H1 (cell line): ENCODE data around the gene ALK. TPM values are rescaled to one million over a fixed set of nuclear protein-coding genes. Genes with fewer than 3 reads are reported as not detected.

Experiments
- CTCF ChIA-PET: fragments of 300-600 bp; sonication (Branson Sonifier 250); formaldehyde crosslinking; loops from one replicate; lab custom pipeline; 2021; ENCODE audit not compliant: partially characterized antibody; lab: Charles Lee
- POLR2A ChIA-PET: fragments of 300-600 bp; sonication (Branson Sonifier 250); formaldehyde crosslinking; loops from one replicate; lab custom pipeline; 2021; ENCODE audit warnings: inconsistent platforms; ENCODE audit not compliant: partially characterized antibody; lab: Charles Lee
- DNase-seq, 2 experiments: peaks; one replicate each; pipeline versions ENCODE4 v3.0.0 to v3.0.0-alpha.2; 2010 to 2022; ENCODE audit warnings: low spot score in 2 of 2, low read depth in 1 of 2, mixed read lengths in 1 of 2
- FAIRE-seq: peaks from 2 replicates; lab custom pipeline; 2011; peaks lifted over from hg19 to GRCh38; lab: Jason Lieb, UNC
- H2AFZ ChIP-seq: 2 replicates; pipeline ENCODE4 v1.8.1; 2012; ENCODE audit warnings: low read length, inconsistent platforms
- H2AK5ac ChIP-seq: 2 replicates; pipeline ENCODE4 v1.6.1; 2013; ENCODE audit warnings: low read depth, low read length
- H2BK120ac ChIP-seq: replicated peaks from 2 replicates; pipeline ENCODE3; 2013; ENCODE audit warnings: low read depth, low read length, inconsistent platforms
- H2BK12ac ChIP-seq: 2 replicates; pipeline ENCODE4 v1.6.1; 2013; ENCODE audit warnings: low read depth, low read length
- H2BK15ac ChIP-seq: 2 replicates; pipeline ENCODE4 v1.6.1; 2013; ENCODE audit warnings: low read length
- H2BK20ac ChIP-seq: 2 replicates; pipeline ENCODE4 v1.6.1; 2013; ENCODE audit warnings: low read length
- H2BK5ac ChIP-seq: 2 replicates; pipeline ENCODE4 v1.6.1; 2013; ENCODE audit warnings: low read depth, low read length
- H3K14ac ChIP-seq: 2 replicates; pipeline ENCODE4 v1.6.1; 2013; ENCODE audit warnings: inconsistent platforms; ENCODE audit not compliant: insufficient read length
- H3K18ac ChIP-seq: 2 replicates; pipeline ENCODE4 v1.6.1; 2013; ENCODE audit warnings: low read length; ENCODE audit errors: extremely low read depth
- H3K23ac ChIP-seq: 2 replicates; pipeline ENCODE4 v1.6.1; 2013; ENCODE audit warnings: inconsistent platforms; ENCODE audit not compliant: insufficient read length
- H3K23me2 ChIP-seq: 2 replicates; pipeline ENCODE4 v1.6.1; 2013; ENCODE audit warnings: low read depth, low read length
- H3K27ac ChIP-seq: 2 replicates; pipeline ENCODE4 v1.6.1; 2011; ENCODE audit warnings: low read depth, low read length, inconsistent platforms
- H3K27me3 ChIP-seq, 4 experiments: replicated peaks in 1 of 4; 1 replicate in 1 of 4; 2 replicates in 3 of 4; pipeline versions ENCODE4 v1.6.1 to v1.8.1; 2011 to 2013; ENCODE audit warnings: low read length in 3 of 4, mild to moderate bottlenecking in 3 of 4, inconsistent platforms in 2 of 4, mixed read lengths in 2 of 4, moderate library complexity in 1 of 4; ENCODE audit not compliant: control insufficient read depth in 3 of 4, insufficient read depth in 3 of 4; ENCODE audit errors: extremely low read depth in 1 of 4
- H3K36me3 ChIP-seq, 4 experiments: 2 replicates each; pipeline versions ENCODE4 v1.6.1 to v1.8.1; 2011 to 2013; ENCODE audit warnings: mild to moderate bottlenecking in 4 of 4, low read length in 3 of 4, moderate library complexity in 2 of 4, control low read depth in 1 of 4, inconsistent platforms in 1 of 4; ENCODE audit not compliant: insufficient read depth in 4 of 4, control insufficient read depth in 2 of 4
- H3K4ac ChIP-seq: replicated peaks from 2 replicates; pipeline ENCODE3; 2013; ENCODE audit warnings: low read length, low read depth, mixed read lengths, inconsistent platforms; ENCODE audit not compliant: insufficient read length
- H3K4me1 ChIP-seq, 4 experiments: replicated peaks in 1 of 4; 1 replicate in 1 of 4; 2 replicates in 3 of 4; pipeline versions ENCODE4 v1.6.1 to v1.8.1; 2011 to 2013; ENCODE audit warnings: low read length in 3 of 4, inconsistent platforms in 2 of 4, mixed read lengths in 1 of 4; ENCODE audit not compliant: insufficient read depth in 4 of 4, control insufficient read depth in 3 of 4
- H3K4me2 ChIP-seq, 2 experiments: 2 replicates each; pipeline versions ENCODE4 v1.6.1 to v1.8.1; 2011 to 2013; ENCODE audit warnings: low read depth in 2 of 2, low read length in 2 of 2, control low read depth in 1 of 2, inconsistent platforms in 1 of 2, mild to moderate bottlenecking in 1 of 2; ENCODE audit not compliant: insufficient read depth in 1 of 2
- H3K4me3 ChIP-seq, 4 experiments: fragments of 200-600, 300-600 bp in 1 of 4; sonication (generic), shearing (Covaris generic), sonication (Bioruptor Twin) in 1 of 4; 2 replicates each; pipeline versions ENCODE4 v1.5.1 to v1.8.1; 2011 to 2016; ENCODE audit warnings: low read length in 4 of 4, low read depth in 3 of 4, control low read depth in 2 of 4, inconsistent platforms in 2 of 4, mild to moderate bottlenecking in 2 of 4, mixed read lengths in 1 of 4, moderate library complexity in 1 of 4; ENCODE audit not compliant: insufficient read depth in 2 of 4; ENCODE audit errors: extremely low read depth in 1 of 4
- H3K56ac ChIP-seq: replicated peaks from 2 replicates; pipeline ENCODE3; 2013; ENCODE audit warnings: low read depth, mild to moderate bottlenecking, mixed read lengths, low read length, inconsistent platforms; ENCODE audit not compliant: insufficient read length
- H3K79me1 ChIP-seq: 2 replicates; pipeline ENCODE4 v1.6.1; 2013; ENCODE audit warnings: low read depth, low read length, control low read depth
- H3K79me2 ChIP-seq, 2 experiments: 2 replicates each; pipeline versions ENCODE4 v1.6.1 to v1.8.1; 2012 to 2013; ENCODE audit warnings: low read length in 2 of 2, mild to moderate bottlenecking in 2 of 2, inconsistent platforms in 1 of 2; ENCODE audit not compliant: insufficient read depth in 2 of 2, control insufficient read depth in 1 of 2
- H3K9ac ChIP-seq, 4 experiments: replicated peaks in 1 of 4; 1 replicate in 1 of 4; 2 replicates in 3 of 4; pipeline versions ENCODE4 v1.6.1 to v1.8.1; 2011 to 2013; ENCODE audit warnings: low read depth in 3 of 4, low read length in 3 of 4, control low read depth in 2 of 4, mild to moderate bottlenecking in 2 of 4, moderate library complexity in 2 of 4, inconsistent platforms in 1 of 4; ENCODE audit errors: extremely low read depth in 1 of 4
- H3K9me3 ChIP-seq, 2 experiments: 2 replicates each; pipeline versions ENCODE4 v1.6.1 to v1.8.1; 2012 to 2013; ENCODE audit warnings: mild to moderate bottlenecking in 2 of 2, moderate library complexity in 2 of 2, control low read depth in 1 of 2, inconsistent platforms in 1 of 2, low read depth in 1 of 2, low read length in 1 of 2, mixed read lengths in 1 of 2; ENCODE audit not compliant: insufficient read depth in 2 of 2
- H4K20me1 ChIP-seq, 2 experiments: replicated peaks in 1 of 2; 2 replicates each; pipeline versions ENCODE3 to v1.8.1; 2011 to 2013; ENCODE audit warnings: inconsistent platforms in 2 of 2, low read length in 2 of 2, mild to moderate bottlenecking in 1 of 2; ENCODE audit not compliant: insufficient read depth in 2 of 2, control insufficient read depth in 1 of 2
- H4K5ac ChIP-seq: 2 replicates; pipeline ENCODE4 v1.6.1; 2013; ENCODE audit warnings: low read length, low read depth, mixed read lengths, inconsistent platforms; ENCODE audit not compliant: insufficient read length
- H4K8ac ChIP-seq: 2 replicates; pipeline ENCODE4 v1.8.0; 2013; ENCODE audit warnings: mild to moderate bottlenecking, moderate library complexity, low read length, inconsistent platforms; ENCODE audit not compliant: insufficient read depth; ENCODE audit errors: extremely low read depth
- H4K91ac ChIP-seq: replicated peaks from 2 replicates; pipeline ENCODE3; 2013; ENCODE audit warnings: low read length, mixed read lengths, inconsistent platforms; ENCODE audit not compliant: insufficient read length
- CBX8 ChIP-seq: fragments of 300-800, 300-1000 bp; sonication (generic); IDR thresholded peaks from 2 replicates; pipeline ENCODE4 v1.7.1; 2016; ENCODE audit warnings: low read depth, low read length, borderline replicate concordance
- GTF2F1 ChIP-seq: IDR thresholded peaks from 2 replicates; pipeline ENCODE4 v1.6.1; 2012; ENCODE audit warnings: low read depth, low read length, improper control_type of control experiment, borderline replicate concordance
- NANOG ChIP-seq: IDR thresholded peaks from 2 replicates; pipeline ENCODE4 v1.6.1; 2011; ENCODE audit warnings: low read length, low read depth, mild to moderate bottlenecking, inconsistent platforms; ENCODE audit not compliant: insufficient read depth, poor library complexity, severe bottlenecking
- SIRT6 ChIP-seq: IDR thresholded peaks from one replicate; pipeline ENCODE4 v1.7.1; 2012; ENCODE audit warnings: low read length, inconsistent platforms
- WGBS, 2 experiments: shearing (Covaris generic) in 1 of 2; methylation state at CpG; one replicate each; pipeline versions ENCODE4 v1.1.6 to v1.1.7; 2013 to 2015; ENCODE audit warnings: low lambda C conversion rate in 2 of 2, mixed read lengths in 2 of 2, inconsistent platforms in 1 of 2, low coverage in 1 of 2, missing lambda C conversion rate in 1 of 2; ENCODE audit not compliant: insufficient replicate concordance in 2 of 2, insufficient coverage in 1 of 2, insufficient read length in 1 of 2; ENCODE audit errors: extremely low coverage in 1 of 2, missing lambda C conversion rate in 1 of 2; 5-methylcytosine and 5-hydroxymethylcytosine counted together
- polyA plus RNA-seq, 7 experiments: library from polyadenylated mRNA; depleted of rRNA in 3 of 7; stranded (reverse) in 5 of 7; unstranded in 2 of 7; fragments of >200 nt in 5 of 7; fragments of 200-250 nt in 2 of 7; gene quantifications; 1 replicate in 5 of 7; 2 replicates in 1 of 7; 4 replicates in 1 of 7; pipeline versions ENCODE4 v1.2.1 to v1.2.3, GENCODE V29; 2011 to 2013; ENCODE audit warnings: missing spikeins in 2 of 7, mixed read lengths in 2 of 7
- total RNA-seq: library from RNA; stranded (reverse); fragmentation: NEBNext Ultra II Directional; extraction: Animal tissue kit (Norgen Biotek cat#: 25700); gene quantifications from 2 replicates; pipeline ENCODE4 v1.2.1, GENCODE V29; 2021

The ALK gene
- total and polyA plus RNA-seq, 2 of the 8 experiments (the other 6 are each of a cell fraction or from before 2014, with no cell fraction given): 0.02 to 0.09 TPM

- no peak overlapping the region for H3K18ac ChIP-seq
- no peak overlapping the region for H4K91ac ChIP-seq
- no peak overlapping the region for H4K8ac ChIP-seq
- H2BK5ac ChIP-seq: no peak overlapping the region
- no peaks in the 10 kb centered on the region for H3K27me3 ChIP-seq
- H2BK120ac ChIP-seq: no peak overlapping the region
- H4K20me1 ChIP-seq: no peaks in the 10 kb centered on the region
- FAIRE-seq (no peak), DNase-seq (no peak)
- H2BK12ac ChIP-seq: no peak overlapping the region
- no peak overlapping the region for H3K9ac ChIP-seq
- no peak overlapping the region for H4K5ac ChIP-seq
- no peak overlapping the region for H3K56ac ChIP-seq
- no peaks in the 10 kb centered on the region for H3K9me3 ChIP-seq
- WGBS, 2 experiments: 80% methylated on average over 1 of the region's 1 CpG; no CpG with 5 or more reads in 1 of the 2 experiments
- H2AFZ ChIP-seq: no peak overlapping the region
- H3K4me3 ChIP-seq: no peak overlapping the region
- no peak overlapping the region for H3K14ac ChIP-seq
- no peaks in the 10 kb centered on the region for H3K79me1 ChIP-seq
- no peak overlapping the region for H3K27ac ChIP-seq
- H2BK20ac ChIP-seq: no peak overlapping the region
- H3K4me2 ChIP-seq: no peak overlapping the region
- no peaks in the 10 kb centered on the region for H3K36me3 ChIP-seq
- no peak overlapping the region for H2BK15ac ChIP-seq
- ChIA-PET CTCF (no interaction called here), POLR2A (no interaction called here)
- H3K23ac ChIP-seq: no peak overlapping the region
- H3K23me2 ChIP-seq: no peaks in the 10 kb centered on the region; the same call in 1 of the 2 replicates
- H3K79me2 ChIP-seq: no peaks in the 10 kb centered on the region
- H3K4me1 ChIP-seq: no peaks in the 10 kb centered on the region
- no peak overlapping the region for H2AK5ac ChIP-seq
- no peak overlapping the region for H3K4ac ChIP-seq
- no peak for TF ChIP-seq GTF2F1
- no peak for TF ChIP-seq SIRT6
- no peak for TF ChIP-seq CBX8
- no peak for TF ChIP-seq NANOG
Measured at GRCh38 chr2:29393676-29394075, 527.7 kb downstream of the ALK start.
